GM19193 (cell line): ENCODE data around the gene H2BK1.

Experiments
- POLR2A ChIP-seq: IDR thresholded peaks from 4 replicates; pipeline ENCODE4 v1.6.1; 2011; ENCODE audit not compliant: insufficient read depth, insufficient read length; ENCODE audit errors: extremely low read depth

Gene H2BK1

DNA sequence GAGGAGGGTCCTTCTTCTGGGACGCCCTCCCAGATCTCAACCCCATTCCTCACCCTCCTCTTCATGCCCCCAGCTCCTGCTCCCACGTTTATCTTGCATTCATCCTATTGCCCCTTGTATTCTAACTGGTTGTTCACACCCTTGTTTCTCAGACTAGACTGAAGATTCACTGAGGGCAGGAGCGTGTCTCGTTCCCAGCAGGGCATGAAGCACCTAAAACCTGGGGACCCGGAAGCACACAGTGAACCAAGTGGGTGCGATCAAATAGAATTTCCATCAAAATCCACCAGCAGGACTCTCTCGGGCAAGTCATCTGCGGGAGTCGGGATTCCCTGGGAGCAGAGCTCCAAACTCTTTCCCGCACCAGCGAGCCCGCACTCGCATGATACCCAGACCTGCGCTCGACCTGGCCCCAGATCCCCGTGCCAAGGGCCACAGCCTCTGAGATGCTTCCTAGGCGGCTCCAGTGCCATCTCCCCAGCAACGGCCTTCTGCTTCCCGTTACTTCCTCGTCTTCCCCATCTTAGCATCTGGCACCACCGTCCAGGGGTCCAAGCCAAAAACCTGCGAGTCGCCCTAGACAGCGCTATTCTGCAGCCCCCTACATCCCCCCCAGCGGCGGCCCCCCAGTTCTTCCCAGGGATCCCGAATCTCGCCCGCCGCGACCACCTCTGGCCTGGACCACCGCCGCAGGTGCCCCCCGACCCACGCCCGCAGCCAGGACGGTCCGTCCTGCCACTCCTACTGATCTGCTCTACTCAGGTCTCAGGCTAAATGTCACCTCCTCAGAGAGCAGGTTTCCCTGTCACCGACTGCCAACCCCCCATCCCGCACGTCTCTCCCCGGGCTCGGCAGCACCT is 36.7 kb downstream of the H2BK1 start:
- TF ChIP-seq POLR2A = no peak

DNA sequence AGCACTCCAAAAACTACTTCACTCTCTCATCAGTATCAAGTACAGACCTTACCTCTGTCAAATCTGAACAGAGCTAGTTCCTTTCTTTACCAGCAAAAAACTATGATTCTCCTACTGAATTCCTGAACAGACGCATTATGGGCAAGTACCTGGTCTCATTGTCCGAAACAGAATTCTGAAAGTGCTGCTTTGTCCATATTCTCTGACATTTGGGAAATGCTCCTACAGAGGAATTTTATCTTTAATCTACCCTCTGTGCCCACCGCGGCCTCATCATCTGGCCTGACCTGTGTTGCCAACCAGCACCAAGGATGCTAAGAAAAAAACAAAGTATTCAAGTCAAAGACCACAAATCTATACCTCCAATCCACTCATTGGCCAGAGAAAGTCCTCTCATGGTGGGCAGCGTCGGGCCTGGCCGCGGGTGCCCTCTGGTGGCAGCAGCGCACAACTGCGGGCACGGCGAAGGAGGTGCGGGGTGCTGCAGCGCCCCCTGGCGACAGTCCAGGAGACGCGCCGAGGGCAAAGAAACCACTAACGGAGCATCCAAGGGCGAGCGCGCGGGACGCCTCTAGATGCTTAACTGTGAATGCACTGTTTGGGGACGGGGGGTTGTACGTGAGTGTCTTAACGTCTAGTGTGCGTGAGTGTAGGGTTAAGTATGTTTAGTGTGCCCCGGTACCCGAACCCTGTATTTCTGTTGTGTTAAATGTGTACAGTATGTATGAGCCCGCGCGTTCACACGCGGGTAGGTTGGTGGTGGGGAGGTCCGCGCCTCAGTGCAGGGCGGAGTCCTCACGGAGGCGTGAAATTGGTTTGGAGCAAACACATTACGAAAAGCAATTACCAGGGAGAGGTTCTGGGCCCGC is 37.8 kb downstream of the H2BK1 start:
- TF ChIP-seq POLR2A = no peak

DNA sequence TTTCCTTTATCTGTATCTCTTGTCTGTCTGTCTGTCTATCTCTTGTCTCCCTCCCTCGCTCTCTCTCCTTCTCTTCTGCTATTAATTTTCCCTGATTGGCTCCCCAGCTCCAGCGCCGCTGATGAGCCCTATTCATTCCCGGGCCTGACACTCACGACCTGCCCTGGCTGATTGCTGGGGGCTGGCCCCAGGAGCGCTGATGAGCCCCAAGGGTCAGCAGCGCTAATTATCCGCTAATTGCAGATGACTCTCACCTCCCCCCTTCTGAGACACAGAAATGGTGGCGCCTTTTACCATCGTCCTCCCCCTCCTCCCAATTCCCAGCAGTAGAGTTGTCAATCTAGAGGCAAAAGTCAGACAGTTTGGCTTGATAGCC is 41.5 kb downstream of the H2BK1 start:
- TF ChIP-seq POLR2A = no peak

DNA sequence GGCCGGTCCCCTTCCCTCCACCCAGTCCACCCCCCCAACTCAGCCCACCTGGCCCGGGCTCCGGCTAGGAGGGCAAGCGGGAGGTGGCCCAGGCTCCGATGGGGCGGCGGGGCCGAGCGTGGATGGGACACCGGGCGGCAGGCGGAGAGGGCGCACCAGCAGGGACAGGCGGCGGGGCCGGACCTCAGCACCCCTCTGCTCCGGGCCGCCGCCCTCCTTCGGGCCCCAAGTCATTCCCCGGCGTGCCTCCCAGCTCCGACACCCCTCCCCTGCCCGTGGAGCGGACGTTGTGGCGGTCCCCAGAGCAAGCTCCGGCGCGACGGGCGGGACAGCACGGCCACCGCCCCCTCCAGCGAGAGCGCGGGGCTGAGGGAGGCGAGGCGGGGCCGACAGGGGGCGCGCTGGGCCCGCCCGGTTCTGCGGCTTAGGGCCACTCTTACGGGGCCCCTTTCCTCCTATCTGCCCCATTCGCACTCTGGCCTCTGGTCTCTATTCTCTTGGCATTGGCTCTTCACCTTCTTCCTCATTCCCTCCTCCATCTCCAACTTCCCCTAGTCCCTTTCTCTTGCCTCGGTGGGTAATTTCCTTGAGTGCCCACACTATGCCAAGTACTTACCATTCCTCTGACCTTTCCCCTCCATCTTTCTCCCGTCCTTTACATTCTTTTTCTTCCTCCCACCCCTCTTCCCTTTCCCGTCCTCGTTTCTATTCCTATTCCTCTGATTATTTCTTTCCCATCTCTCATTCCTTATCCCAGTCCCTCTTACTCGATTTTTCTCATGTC is 42.1 kb downstream of the H2BK1 start:
- no peak for TF ChIP-seq POLR2A

DNA sequence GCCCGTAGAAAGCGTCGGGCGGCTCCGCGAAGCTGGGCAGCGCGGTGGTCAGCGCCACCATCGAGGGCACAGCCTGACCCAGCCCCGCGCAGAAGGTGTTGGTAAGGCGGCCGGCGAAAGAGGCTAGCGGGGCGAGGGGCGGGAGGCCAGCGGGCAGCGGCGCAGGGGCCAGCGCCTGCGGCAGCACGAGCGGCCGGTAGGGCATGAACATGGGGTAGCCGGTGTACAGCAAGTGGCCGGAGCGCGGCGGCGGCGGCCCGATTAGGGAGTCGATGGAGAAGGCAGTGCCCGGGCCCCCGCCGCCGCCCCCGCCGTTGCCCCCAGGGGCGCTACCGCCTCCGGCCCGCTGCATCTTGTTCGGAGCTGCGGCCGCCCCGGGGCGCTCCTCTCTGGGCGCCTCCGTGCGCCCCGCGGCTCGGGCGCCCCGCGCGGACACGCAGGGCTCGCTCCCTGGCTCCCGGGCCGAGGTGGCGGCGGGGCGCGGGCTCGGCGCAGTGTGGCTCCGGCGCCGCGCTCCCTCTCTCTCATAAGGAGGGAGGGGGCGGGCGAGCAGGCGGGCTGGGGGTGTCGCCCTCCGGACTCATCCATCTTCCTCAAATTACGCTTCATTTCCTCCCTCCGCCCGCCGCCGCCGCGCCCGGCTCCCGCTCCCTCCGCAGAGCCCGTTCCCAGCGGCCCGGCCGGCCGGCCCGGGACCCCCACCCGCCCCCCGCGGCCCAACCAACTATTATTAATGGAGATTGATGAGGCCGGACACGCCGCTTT is 42.9 kb downstream of the H2BK1 start, which contains the start of gene GBX1:
Gene GBX1, minus strand, starts transcription at position 498 of the 765 bp plus-strand sequence. Its CDS starts 146 bp downstream, at position 352.
- no peak for TF ChIP-seq POLR2A

DNA sequence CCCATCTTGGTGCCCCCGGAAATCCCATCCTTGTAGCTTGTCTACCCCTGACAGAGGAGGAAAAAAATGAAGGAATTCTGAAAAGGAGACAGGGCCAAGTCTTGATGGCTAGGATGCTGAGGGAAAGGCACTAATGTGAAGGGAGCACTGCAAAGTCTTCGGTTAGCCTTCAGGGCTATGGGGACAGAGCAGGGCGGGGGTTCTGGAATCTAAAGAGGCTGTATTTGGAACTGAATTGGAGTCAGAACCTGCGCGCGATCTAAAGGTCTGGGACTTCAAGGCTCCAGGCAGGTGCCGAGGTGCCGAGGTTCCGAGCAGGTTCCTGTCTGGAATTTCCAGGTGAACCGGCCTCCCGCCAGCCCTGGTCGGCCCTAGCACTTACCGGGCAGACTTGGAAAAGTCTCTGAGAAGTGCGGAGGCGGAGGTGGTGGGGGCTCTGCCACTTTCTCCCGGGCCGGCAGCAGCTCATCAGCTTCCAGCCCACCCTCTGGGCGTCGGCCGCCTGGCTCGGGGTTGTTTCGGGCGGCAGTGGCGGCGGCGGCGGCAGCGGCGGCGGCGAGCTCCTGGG is 43.6 kb downstream of the H2BK1 start:
- no peak for TF ChIP-seq POLR2A

DNA sequence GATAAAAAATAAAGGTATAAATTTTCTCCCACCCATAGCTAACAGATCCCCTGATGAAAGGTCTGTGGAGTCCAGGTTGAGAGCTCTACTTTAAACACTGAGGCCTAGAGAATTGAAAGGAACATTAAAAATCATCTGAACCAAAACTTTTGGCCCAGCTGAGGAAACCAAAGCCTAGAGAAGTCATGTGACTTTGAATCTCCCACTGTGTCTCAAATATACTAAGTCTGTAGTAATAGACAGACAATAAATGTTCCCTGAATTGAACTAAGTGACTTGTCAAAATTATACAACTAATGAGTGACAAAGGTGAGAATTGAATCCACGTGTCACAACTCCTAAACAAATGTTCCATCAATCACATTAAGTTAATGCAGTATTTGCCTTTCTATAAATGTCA is 48.5 kb downstream of the H2BK1 start:
- TF ChIP-seq POLR2A = no peak
